GM21529 (cell line): Measurements from ENCODE around the gene PADI4.

ENCODE experiments used
- ATAC-seq: cut with Tn5 transposase; IDR thresholded peaks from one replicate; pipeline ENCODE4 v1.9.1; 2021; ENCODE audit not compliant: unreplicated experiment

Gene PADI4

GRCh38 chr1:17307946-17308345 is at the start of gene PADI4:
TSS of gene PADI4 (plus strand) at chr1:17308197. CDS start at chr1:17308223, 26 bp downstream.
- no peak for ATAC-seq

DNA sequence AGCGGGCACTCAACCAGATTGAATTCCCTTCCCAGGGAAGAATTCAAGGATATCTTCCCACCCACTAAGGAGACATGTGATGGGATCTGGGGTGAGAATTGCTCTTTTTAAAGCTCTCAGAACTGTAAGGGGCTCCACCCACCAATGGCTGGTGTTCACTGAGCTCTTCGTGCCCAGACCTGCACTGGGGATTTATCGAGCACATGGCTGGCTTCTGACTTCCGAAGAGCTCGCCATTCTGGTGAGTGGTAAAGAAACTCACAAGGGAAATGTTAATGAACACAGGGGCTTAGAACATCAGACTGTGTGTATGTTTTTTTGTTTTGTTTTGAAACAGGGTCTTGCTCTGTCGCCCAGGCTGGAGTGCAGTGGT is 49.3 kb upstream of the PADI4 start:
- ATAC-seq, result no peak

DNA sequence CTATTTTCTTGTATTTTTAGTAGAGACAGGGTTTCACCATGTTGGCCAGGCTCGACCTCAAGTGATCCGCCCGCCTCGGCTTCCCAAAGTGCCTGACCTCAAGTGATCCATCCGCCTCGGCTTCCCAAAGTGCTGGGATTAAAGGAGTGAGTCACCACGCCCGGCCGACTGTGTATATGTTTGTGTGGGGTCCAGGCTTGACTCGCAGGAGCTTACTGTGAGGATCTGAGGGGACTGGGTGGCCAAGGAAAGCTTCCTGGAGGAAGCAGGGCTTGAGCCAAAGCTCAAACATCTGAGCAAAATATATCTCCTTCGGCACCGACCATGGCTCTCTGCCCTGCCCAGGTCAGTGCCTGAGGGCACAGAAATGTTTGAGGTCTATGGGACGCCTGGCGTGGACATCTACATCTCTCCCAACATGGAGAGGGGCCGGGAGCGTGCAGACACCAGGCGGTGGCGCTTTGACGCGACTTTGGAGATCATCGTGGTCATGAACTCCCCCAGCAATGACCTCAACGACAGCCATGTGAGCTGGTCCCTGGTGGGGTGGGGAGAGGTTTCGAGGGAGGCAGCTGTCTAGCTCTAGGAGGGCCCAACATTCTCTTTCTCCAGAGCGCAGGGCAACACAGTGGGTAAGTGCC is 48.6 kb upstream of the PADI4 start:
- ATAC-seq, result no peak

DNA sequence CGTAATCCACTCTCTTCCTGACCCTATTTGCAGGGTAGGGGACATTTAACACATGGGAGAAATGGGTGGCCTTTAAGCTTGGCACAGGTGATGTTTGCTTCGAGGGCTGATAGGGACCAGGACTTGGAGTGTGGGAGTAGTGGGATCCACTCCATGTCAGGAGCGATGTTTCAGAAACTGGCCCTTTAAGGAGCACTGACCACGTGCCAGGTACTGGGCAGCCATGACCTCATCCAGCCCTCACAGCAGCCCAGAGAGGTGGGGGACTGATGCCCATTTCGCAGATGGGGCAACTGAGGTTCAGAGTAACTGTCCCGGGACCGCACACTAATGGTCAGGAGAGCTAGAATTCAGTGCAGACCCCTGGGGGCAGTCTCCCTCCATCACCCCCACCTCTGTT is 47.7 kb upstream of the PADI4 start:
- ATAC-seq, result no peak

DNA sequence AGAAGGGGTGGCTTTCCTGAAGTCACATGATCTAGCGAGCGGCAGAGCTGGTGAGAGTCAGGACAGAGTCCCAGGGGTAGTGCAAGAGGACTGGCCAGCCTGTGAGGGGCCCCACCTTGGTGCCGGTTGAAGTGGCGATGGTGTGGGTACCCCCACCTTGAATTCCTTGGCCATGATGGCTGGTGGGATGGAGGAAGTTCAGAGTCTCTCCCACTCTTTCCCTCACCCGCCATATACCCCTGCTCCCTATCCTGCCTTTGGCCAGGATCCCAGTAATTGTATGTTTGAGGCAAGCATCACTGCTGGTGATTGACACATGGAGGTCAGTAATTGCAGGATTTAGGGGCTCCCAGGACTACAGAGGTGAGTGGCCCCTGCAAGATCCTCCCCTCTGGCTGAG is 47.3 kb upstream of the PADI4 start:
- ATAC-seq, result no peak

DNA sequence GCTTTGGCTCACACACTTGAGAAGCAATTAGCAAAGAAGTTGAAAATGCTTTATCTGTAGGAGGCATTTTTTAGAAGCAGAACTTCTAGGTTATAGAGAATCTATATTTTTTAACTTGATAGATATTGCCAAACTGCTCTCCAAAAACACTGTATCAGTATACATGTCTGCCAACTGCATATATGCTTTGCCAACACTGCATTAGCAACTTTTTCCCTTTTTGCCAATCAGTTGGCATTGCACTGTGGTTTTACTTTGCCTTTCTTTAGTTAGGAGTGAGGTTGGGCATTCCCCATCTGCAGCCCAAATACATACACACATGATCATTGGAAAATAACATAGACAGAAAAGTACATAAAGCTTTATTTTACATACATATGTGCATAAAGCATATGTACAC is 44.1 kb upstream of the PADI4 start:
- no peak for ATAC-seq

DNA sequence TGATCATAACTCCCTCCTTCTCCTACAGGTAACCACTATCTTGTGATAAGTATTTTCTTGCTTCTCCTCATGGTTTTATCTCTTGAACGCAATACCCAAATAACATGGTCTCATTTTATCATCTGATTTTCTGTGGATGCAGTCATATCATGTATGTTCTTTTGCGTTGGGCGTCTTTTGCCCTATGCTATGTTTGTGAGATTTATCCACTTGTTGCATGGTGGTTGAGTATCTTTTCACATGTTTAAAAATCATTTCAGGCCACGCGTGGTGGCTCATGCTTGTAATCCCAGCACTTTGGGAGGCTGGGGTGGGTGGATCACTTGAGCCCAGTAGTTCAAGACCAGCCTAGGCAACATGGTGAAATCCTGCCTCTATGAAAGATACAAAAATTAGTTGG is 43.5 kb upstream of the PADI4 start:
- ATAC-seq, result no peak

DNA sequence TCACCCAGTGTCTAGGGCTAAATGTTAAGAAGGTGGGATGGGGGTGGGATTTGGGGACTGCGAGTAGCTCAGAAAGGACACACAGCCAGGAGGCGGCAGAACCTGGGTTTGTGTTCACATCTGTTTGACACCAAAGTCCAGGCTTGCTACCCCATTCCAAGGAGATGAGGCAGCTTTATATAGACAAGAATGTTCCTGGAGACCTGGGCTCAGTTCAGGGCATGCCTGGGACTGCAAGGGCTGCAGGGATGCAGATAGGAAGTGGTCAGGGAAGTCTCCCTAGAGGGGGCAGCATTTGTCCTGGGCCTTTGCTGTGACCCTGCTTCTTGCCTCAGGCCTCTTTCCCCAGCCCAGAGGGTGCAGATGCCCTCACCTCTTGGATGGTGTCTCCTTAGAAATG is 42.8 kb upstream of the PADI4 start:
- no peak for ATAC-seq

GRCh38 chr1:17265950-17266349 is 42.0 kb upstream of the PADI4 start:
- ATAC-seq, result no peak

DNA sequence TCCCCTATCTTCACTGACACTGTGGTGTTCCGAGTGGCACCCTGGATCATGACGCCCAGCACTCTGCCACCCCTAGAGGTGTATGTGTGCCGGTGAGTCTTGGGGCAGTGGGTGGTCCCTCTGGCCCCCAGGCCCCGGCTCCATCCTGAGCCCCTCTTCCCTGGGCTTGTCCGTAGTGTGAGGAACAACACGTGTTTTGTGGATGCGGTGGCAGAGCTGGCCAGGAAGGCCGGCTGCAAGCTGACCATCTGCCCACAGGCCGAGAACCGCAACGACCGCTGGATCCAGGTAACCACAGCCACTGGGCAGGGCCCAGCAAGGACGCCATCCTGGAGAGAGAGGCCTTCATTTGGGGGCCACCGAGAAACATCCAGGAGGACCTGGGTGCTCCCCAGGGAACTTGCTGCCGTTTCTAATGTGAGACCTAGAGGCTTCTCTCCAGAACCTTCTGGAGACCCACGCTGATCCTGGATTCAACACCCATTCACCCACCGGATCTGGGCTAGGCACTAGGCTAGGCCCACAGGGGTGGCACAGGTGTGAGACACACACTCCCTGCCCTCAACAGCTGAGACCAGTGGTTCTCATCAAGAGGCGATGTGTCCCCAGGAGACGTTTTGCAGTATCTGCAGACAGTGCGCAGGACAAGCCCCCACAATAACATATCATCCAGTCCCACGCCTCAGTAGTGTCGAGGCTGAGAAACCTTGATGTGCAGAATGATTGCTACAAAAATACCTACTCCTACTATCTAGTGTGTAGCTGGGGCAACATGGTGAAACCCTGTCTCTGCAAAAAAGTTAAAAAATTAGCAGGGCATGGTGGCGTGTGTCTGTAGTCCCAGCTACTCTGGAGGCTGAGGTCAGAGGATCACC is 36.9 kb upstream of the PADI4 start:
- ATAC-seq, result no peak

GRCh38 chr1:17272066-17272465 is 35.9 kb upstream of the PADI4 start:
- no peak for ATAC-seq

- ATAC-seq, result no peak
Measured at GRCh38 chr1:17272646-17273045, 35.4 kb upstream of the PADI4 start.

DNA sequence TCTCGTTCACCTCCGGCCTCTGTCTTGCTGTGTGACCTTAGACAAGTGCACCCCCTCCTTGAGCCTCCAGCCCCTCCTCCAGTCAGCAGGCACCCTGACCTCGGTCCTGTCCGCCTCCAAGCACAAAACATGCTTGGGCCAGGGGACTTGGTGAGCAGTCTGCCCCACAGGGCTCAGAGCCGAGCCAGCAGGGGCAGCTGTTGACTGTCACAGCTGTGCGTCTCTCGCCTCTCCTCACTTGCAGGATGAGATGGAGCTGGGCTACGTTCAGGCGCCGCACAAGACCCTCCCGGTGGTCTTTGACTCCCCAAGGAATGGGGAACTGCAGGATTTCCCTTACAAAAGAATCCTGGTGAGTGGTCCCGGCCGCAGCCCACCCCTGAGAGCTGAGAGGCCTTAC is 34.9 kb upstream of the PADI4 start:
- ATAC-seq, result no peak

DNA sequence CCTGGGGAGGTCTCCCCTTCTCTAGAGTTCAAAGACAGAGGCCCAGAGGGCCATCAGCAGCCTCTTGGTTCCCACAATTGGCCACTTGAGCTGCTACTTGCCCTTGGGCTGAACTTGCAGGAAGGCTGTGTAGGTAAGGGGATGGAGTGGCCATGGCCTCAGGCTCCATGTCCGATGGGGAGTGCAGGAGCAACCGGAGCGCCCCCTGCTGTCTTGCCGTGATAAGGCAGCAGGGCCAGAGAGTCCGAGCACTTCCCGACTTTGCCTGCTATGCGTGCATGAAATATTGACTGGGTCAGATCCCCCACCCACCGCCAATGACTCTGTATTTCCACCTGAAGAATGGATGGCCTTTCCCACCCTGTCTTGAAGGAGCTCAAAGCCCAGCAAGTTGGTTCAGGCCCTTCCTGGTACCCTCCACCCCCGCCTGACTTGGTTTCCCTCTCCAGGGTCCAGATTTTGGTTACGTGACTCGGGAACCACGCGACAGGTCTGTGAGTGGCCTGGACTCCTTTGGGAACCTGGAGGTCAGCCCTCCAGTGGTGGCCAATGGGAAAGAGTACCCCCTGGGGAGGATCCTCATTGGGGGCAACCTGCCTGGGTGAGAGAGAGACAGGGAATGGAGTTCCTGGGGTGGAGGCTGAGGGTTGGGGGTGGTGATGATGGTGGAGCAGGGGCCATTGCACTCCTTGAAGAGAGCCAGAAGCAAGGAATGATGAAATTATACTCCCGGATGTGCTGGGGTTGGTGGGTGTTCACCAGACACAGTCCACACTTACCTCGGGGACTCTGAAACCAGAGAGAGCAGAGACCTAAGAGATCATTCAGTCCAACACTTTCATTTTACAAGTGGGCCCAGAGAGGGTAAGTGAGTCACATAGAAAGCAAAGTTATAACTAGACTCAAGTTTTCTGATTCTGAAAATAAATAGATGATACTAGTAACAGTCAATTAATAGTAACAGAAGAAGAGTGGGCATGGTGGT is 33.5 kb upstream of the PADI4 start:
- peak; percentile 74 for ATAC-seq

GRCh38 chr1:17276568-17276967 is 31.4 kb upstream of the PADI4 start:
- ATAC-seq, result no peak

DNA sequence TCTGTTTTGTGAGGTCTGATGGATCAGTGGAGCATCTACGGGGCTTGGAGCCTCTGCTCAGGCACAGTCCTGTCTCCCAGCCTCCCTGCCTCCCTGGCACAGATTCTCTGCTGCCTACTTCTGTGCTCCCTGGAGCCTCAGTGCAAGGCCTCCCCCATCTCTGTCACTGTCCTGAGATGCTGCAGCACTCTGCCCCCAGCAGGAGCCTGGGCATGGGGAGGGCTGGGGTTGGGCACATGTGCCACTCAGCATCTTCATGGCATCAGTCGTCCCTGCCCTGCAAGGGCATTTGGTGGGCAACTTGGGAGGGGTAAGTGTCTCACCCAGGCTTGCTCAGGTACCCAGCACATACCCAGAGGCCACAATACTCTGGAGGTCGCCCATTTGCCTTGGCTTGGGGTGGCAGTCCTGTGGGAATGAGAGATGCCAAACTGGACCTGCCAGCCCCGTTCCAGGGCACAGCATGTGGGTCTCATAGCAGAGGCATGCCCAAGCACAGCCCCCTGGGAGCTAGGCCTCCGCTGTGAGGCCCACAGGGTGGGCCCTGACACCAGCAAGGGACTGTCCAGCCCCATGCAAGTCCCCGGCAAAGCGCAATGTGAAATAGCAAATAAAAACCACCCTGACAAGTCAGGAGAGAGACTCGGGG is 30.4 kb upstream of the PADI4 start:
- ATAC-seq, result no peak

GRCh38 chr1:17278996-17279830 is 28.8 kb upstream of the PADI4 start:
- ATAC-seq, result no peak

- no peak for ATAC-seq
Measured at GRCh38 chr1:17280436-17280835, 27.6 kb upstream of the PADI4 start.

DNA sequence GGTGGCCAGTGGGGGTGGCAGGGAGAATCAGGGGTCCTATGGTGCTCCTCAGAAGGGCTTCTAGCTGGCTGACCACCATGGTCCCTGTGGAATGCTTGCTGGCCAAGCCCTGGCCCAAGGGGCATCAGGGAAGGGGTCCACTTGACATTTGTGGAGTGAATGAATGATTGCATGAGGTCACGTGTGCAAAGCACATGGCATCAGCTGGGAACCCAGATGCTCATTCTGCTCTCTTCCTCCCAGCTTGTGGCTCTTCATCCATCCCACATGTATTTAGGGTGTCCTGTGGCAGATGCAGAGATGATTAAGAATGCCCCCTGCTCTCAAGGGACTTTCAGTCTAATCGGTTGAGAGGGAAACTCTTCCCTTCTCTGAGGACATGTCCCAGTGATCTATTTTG is 27.1 kb upstream of the PADI4 start:
- no peak for ATAC-seq

DNA sequence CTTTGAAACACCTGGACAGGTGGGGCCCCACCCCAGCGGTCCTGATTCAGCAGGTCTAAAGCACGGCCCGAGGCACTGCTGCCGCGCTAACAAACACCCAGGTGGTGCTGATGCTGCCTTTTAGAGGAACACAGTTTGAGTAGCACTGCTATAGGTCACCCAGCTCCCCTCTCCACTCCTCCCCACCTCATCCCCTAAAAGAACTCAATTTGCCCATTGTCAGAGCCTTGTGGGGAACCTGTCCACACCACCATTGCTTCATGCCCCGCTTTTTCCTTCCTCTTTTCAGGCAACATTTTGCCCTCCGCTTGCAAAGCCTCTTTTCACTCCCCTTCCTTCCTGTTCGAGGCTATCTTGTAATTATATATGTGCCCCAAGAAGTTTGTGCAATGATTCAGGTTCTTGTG is 26.2 kb upstream of the PADI4 start:
- no peak for ATAC-seq
